Measurements from ENCODE around the gene CHCHD2.
"Not testable (repeated sequence)": the region's sequence is repeated elsewhere in the genome, so short reads cannot be mapped to it uniquely, and the experiment has no call there.

The CHCHD2 gene

DNA sequence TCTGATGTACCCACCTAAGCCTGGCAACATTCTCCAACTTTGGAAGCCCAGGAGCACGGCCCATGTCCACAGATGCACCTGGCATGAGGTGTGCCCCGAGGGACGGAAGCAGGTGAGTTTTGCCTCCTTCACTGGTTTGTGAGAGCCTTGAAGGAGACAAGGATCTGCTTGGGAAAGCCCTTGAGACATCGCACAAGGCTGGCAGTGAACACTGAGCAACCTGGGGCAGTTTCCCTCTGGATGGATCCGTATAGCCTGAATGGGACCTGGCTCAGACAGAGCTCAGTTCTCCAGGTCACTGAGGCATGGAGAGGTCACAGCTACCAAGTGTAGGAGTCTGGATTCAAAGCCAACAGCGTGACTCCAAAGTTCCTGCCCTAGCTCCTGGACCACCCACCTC is 18.7 kb upstream of the CHCHD2 start:
- Histone ChIP-seq H3K9ac (ENCODE audit: low read depth, low read length, poor library complexity) (no peak overlapping the region), H3K9me3 (replicated peaks in 1 of 2; ENCODE audit: control insufficient read depth in 2 of 2, insufficient read depth in 1 of 2, low read depth in 1 of 2, low read length in 2 of 2) (peaks cover 0 to 17% of the 10 kb centered on the region in 2 donors), H4K91ac (ENCODE audit: low read depth, low read length, poor library complexity) (no peak overlapping the region), H3K27me3 (ENCODE audit: control insufficient read depth in 3 of 3, insufficient read depth in 3 of 3, low read depth in 1 of 3, low read length in 3 of 3) (peaks cover 0 to 4% (median 0%) of the 10 kb centered on the region in 3 experiments), H3K4me2 (ENCODE audit: insufficient read depth, low read length, poor library complexity, severe bottlenecking) (no peak overlapping the region), H3K18ac (ENCODE audit: low read length) (no peak overlapping the region), H2AFZ (ENCODE audit: low read length) (no peak overlapping the region), H3K23ac (ENCODE audit: low read depth, low read length, poor library complexity) (no peak overlapping the region), H3K4me3 (ENCODE audit: low read length in 2 of 2) (peak overlapping the region in 1 of 2 donors; percentile 50), H3K27ac (replicated peaks; ENCODE audit: low read length) (no peak overlapping the region), H3K79me1 (ENCODE audit: low read depth, low read length) (no peaks in the 10 kb centered on the region), H2BK12ac (ENCODE audit: low read length) (no peak overlapping the region), H2BK120ac (ENCODE audit: low read depth, low read length) (no peak overlapping the region), H3K4ac (ENCODE audit: low read length) (no peak overlapping the region), H3K36me3 (replicated peaks in 1 of 2; ENCODE audit: control insufficient read depth in 2 of 2, insufficient read depth in 2 of 2, low read length in 2 of 2) (no peaks in the 10 kb centered on the region), H4K8ac (ENCODE audit: low read depth, low read length) (no peak overlapping the region), H2BK15ac (ENCODE audit: low read length) (no peak overlapping the region), H2AK5ac (ENCODE audit: low read depth, low read length) (no peak overlapping the region), H2BK5ac (ENCODE audit: low read length) (no peak overlapping the region), H3K14ac (ENCODE audit: low read length) (no peak overlapping the region), H3K4me1 (ENCODE audit: control insufficient read depth in 2 of 2, insufficient read depth in 1 of 2, low read depth in 1 of 2, low read length in 2 of 2) (no peaks in the 10 kb centered on the region)
- no peak for DNase-seq (ENCODE audit: low spot score)
- no CpG with 5 or more reads among the region's 6 CpGs for WGBS, 2 donors (ENCODE audit: extremely low coverage in 2 of 2, insufficient read length in 2 of 2, insufficient replicate concordance in 1 of 2)

DNA sequence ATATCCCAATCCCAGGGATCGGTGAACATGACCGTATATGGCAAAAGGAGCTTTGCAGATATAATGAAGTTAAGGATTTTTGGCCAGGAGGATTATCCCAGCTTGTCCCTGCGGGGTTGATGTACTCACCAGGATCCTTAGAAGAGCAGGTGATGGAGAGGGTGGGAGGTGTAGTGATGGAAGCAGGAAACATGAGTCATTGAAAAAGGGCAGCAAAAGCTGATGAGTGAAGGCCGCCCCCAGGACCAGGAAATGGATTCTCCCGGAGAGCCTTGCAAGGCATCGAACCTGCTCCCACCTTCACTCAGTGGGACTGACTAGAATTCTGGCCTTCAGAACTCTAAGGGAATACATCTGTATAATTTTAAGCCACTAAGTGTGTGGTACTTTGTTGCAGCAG is 15.2 kb upstream of the CHCHD2 start:
- H2AK5ac ChIP-seq (ENCODE audit: low read depth, low read length) = no peak overlapping the region

DNA sequence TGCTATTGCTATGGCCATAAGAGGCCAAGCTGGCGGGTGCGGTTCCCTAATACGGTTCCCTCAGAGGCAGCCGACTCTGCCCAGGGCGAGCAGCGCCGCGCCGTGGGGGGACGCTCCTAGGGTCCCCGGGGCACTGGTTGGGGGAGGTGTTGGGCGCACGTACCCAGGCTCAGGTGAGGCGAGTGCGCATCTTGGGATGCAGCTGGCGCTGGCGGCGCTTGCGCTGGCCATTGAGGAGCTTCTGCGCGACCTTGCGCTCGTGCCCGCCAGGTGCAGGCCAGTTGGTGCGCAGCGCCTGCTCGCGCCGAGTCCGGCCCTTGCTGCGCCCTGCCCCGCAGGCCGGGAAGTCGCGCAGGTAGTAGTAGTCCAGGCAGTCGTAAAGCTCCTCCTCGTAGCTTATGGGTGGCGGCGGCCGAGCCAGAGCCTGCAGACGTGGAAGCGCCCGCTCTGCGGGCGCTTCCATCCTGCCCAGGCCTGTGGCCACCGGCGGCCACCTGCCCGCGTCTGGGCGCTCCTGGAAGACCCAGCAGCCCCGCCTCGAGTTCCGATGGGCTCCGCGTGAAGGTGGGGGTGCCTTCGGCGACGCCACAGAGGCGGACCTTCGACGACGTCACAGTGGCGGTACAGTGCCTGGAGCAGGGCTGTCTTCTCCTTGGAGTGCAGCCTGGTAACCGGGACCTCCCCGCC is 9.7 kb upstream of the CHCHD2 start, which contains the start of gene NUPR2:
NUPR2 (minus strand) TSS at position 566 of the 687 bp plus-strand sequence; CDS start at position 463, 103 bp downstream.
- Histone ChIP-seq H3K36me3 (replicated peaks in 1 of 2; ENCODE audit: control insufficient read depth in 2 of 2, insufficient read depth in 2 of 2, low read length in 2 of 2) (no peaks in the 10 kb centered on the region), H3K9me3 (replicated peaks in 1 of 2; ENCODE audit: control insufficient read depth in 2 of 2, insufficient read depth in 1 of 2, low read depth in 1 of 2, low read length in 2 of 2) (peaks cover 0 to 6% of the 10 kb centered on the region in 2 donors), H2AK5ac (ENCODE audit: low read depth, low read length) (no peak within 1 kb of the TSS), H3K14ac (ENCODE audit: low read length) (no peak within 1 kb of the TSS), H3K27me3 (ENCODE audit: control insufficient read depth in 3 of 3, insufficient read depth in 3 of 3, low read depth in 1 of 3, low read length in 3 of 3) (no peaks in the 10 kb centered on the region), H3K4ac (ENCODE audit: low read length) (no peak within 1 kb of the TSS), H3K4me3 (ENCODE audit: low read length in 2 of 2) (peak within 1 kb of the TSS in 1 of 2 donors; percentile 67), H2BK120ac (ENCODE audit: low read depth, low read length) (no peak within 1 kb of the TSS), H4K91ac (ENCODE audit: low read depth, low read length, poor library complexity) (no peak within 1 kb of the TSS), H3K79me1 (ENCODE audit: low read depth, low read length) (peaks cover 2% of the 10 kb centered on the region), H3K9ac (ENCODE audit: low read depth, low read length, poor library complexity) (no peak within 1 kb of the TSS), H3K4me2 (ENCODE audit: insufficient read depth, low read length, poor library complexity, severe bottlenecking) (peak within 1 kb of the TSS; percentile 18), H3K23ac (ENCODE audit: low read depth, low read length, poor library complexity) (no peak within 1 kb of the TSS), H2AFZ (ENCODE audit: low read length) (no peak within 1 kb of the TSS), H2BK12ac (ENCODE audit: low read length) (no peak within 1 kb of the TSS), H3K18ac (ENCODE audit: low read length) (no peak within 1 kb of the TSS), H3K4me1 (ENCODE audit: control insufficient read depth in 2 of 2, insufficient read depth in 1 of 2, low read depth in 1 of 2, low read length in 2 of 2) (no peaks in the 10 kb centered on the region), H3K27ac (replicated peaks; ENCODE audit: low read length) (no peak within 1 kb of the TSS), H2BK15ac (ENCODE audit: low read length) (no peak within 1 kb of the TSS), H2BK5ac (ENCODE audit: low read length) (no peak within 1 kb of the TSS), H4K8ac (ENCODE audit: low read depth, low read length) (no peak within 1 kb of the TSS)
- DNase-seq (ENCODE audit: low spot score) = no peak
- WGBS, 2 donors (ENCODE audit: extremely low coverage in 2 of 2, insufficient read length in 2 of 2, insufficient replicate concordance in 1 of 2) = no CpG with 5 or more reads among the region's 65 CpGs

More for the DNA sequence above, 15.2 kb upstream of the CHCHD2 start:
- Histone ChIP-seq H2BK120ac (ENCODE audit: low read depth, low read length) (no peak overlapping the region), H4K8ac (ENCODE audit: low read depth, low read length) (no peak overlapping the region), H3K23ac (ENCODE audit: low read depth, low read length, poor library complexity) (no peak overlapping the region), H3K18ac (ENCODE audit: low read length) (no peak overlapping the region), H2BK15ac (ENCODE audit: low read length) (no peak overlapping the region), H3K4me3 (ENCODE audit: low read length in 2 of 2) (no peak overlapping the region), H3K79me1 (ENCODE audit: low read depth, low read length) (no peaks in the 10 kb centered on the region), H3K14ac (ENCODE audit: low read length) (no peak overlapping the region), H3K27ac (replicated peaks; ENCODE audit: low read length) (no peak overlapping the region), H2AFZ (ENCODE audit: low read length) (no peak overlapping the region), H3K27me3 (ENCODE audit: control insufficient read depth in 3 of 3, insufficient read depth in 3 of 3, low read depth in 1 of 3, low read length in 3 of 3) (peaks cover 0 to 3% (median 0%) of the 10 kb centered on the region in 3 experiments), H3K4ac (ENCODE audit: low read length) (no peak overlapping the region), H3K9me3 (replicated peaks in 1 of 2; ENCODE audit: control insufficient read depth in 2 of 2, insufficient read depth in 1 of 2, low read depth in 1 of 2, low read length in 2 of 2) (peaks cover 0 to 16% of the 10 kb centered on the region in 2 donors), H4K91ac (ENCODE audit: low read depth, low read length, poor library complexity) (no peak overlapping the region), H3K4me1 (ENCODE audit: control insufficient read depth in 2 of 2, insufficient read depth in 1 of 2, low read depth in 1 of 2, low read length in 2 of 2) (no peaks in the 10 kb centered on the region), H2BK5ac (ENCODE audit: low read length) (no peak overlapping the region), H3K36me3 (replicated peaks in 1 of 2; ENCODE audit: control insufficient read depth in 2 of 2, insufficient read depth in 2 of 2, low read length in 2 of 2) (no peaks in the 10 kb centered on the region), H3K4me2 (ENCODE audit: insufficient read depth, low read length, poor library complexity, severe bottlenecking) (no peak overlapping the region), H3K9ac (ENCODE audit: low read depth, low read length, poor library complexity) (no peak overlapping the region), H2BK12ac (ENCODE audit: low read length) (no peak overlapping the region)
- WGBS, 2 donors (ENCODE audit: extremely low coverage in 2 of 2, insufficient read length in 2 of 2, insufficient replicate concordance in 1 of 2) = no CpG with 5 or more reads among the region's 6 CpGs
- DNase-seq (ENCODE audit: low spot score) = no peak

DNA sequence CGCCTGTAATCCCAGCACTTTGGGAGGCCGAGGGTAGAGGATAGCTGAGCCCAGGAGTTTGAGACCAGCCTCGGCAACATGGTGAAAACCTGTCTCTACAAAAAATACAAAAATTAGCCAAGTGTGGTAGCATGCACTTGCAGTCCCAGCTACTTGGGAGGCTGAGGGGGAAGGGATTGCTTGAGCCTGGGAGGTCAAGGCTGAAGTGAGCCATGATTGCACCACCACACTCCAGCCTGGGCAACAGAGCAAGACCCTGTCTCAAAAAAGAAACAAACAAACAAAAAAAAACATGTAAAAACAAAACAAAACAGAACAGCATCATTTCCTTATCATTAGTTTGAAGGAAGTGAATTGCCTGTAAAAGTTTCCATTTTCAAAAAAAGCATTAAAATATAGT is 6.0 kb upstream of the CHCHD2 start:
- not testable (repeated sequence) for H4K8ac ChIP-seq (ENCODE audit: low read depth, low read length); H3K4me3 ChIP-seq (ENCODE audit: low read length in 2 of 2); H3K9ac ChIP-seq (ENCODE audit: low read depth, low read length, poor library complexity); H2AK5ac ChIP-seq (ENCODE audit: low read depth, low read length); H3K14ac ChIP-seq (ENCODE audit: low read length); H3K9me3 ChIP-seq (replicated peaks in 1 of 2; ENCODE audit: control insufficient read depth in 2 of 2, insufficient read depth in 1 of 2, low read depth in 1 of 2, low read length in 2 of 2); H3K23ac ChIP-seq (ENCODE audit: low read depth, low read length, poor library complexity); H3K79me1 ChIP-seq (ENCODE audit: low read depth, low read length); DNase-seq (ENCODE audit: low spot score); H2AFZ ChIP-seq (ENCODE audit: low read length); H2BK12ac ChIP-seq (ENCODE audit: low read length); H3K18ac ChIP-seq (ENCODE audit: low read length); H2BK120ac ChIP-seq (ENCODE audit: low read depth, low read length); H3K36me3 ChIP-seq (replicated peaks in 1 of 2; ENCODE audit: control insufficient read depth in 2 of 2, insufficient read depth in 2 of 2, low read length in 2 of 2); H3K27me3 ChIP-seq (ENCODE audit: control insufficient read depth in 3 of 3, insufficient read depth in 3 of 3, low read depth in 1 of 3, low read length in 3 of 3); H2BK15ac ChIP-seq (ENCODE audit: low read length); H3K27ac ChIP-seq (replicated peaks; ENCODE audit: low read length); H3K4me1 ChIP-seq (ENCODE audit: control insufficient read depth in 2 of 2, insufficient read depth in 1 of 2, low read depth in 1 of 2, low read length in 2 of 2); H2BK5ac ChIP-seq (ENCODE audit: low read length); H3K4ac ChIP-seq (ENCODE audit: low read length); H4K91ac ChIP-seq (ENCODE audit: low read depth, low read length, poor library complexity); H3K4me2 ChIP-seq (ENCODE audit: insufficient read depth, low read length, poor library complexity, severe bottlenecking)
- no CpG with 5 or more reads among the region's 3 CpGs for WGBS, 2 donors (ENCODE audit: extremely low coverage in 2 of 2, insufficient read length in 2 of 2, insufficient replicate concordance in 1 of 2)

Measured in neuronal stem cell (in vitro differentiated cells).